BLaER1 treated with 17β-estradiol and CSF1 and Interleukin-3, amounts not matched to agents 10 nM and 100 nM (cell line): ENCODE data around the gene TARBP1.
A peak's percentile ranks its signal among the peaks of the same experiment; 100 is the strongest.

Experiments
- H3K27ac ChIP-seq, 11 experiments: shearing (Covaris generic); formaldehyde crosslinking; 2 replicates each; pipeline ENCODE4 v1.8.1; 2022
- H3K27me3 ChIP-seq, 11 experiments: shearing (Covaris generic); formaldehyde crosslinking; 2 replicates each; pipeline ENCODE4 v1.8.1; 2022
- H3K36me3 ChIP-seq, 11 experiments: shearing (Covaris generic); formaldehyde crosslinking; 2 replicates each; pipeline ENCODE4 v1.8.1; 2022
- H3K4me1 ChIP-seq, 10 experiments: shearing (Covaris generic); formaldehyde crosslinking; 2 replicates each; pipeline ENCODE4 v1.8.1; 2022
- H3K4me2 ChIP-seq, 11 experiments: shearing (Covaris generic); formaldehyde crosslinking; 2 replicates each; pipeline ENCODE4 v1.8.1; 2022
- H3K4me3 ChIP-seq, 10 experiments: shearing (Covaris generic); formaldehyde crosslinking; 2 replicates each; pipeline ENCODE4 v1.8.1; 2022
- H3K9ac ChIP-seq, 11 experiments: shearing (Covaris generic); formaldehyde crosslinking; 2 replicates each; pipeline ENCODE4 v1.8.1; 2022
- H3K9me3 ChIP-seq, 11 experiments: shearing (Covaris generic); formaldehyde crosslinking; replicated peaks in 1 of 11; 2 replicates each; pipeline ENCODE4 v1.8.1; 2022
- H4K20me1 ChIP-seq, 11 experiments: shearing (Covaris generic); formaldehyde crosslinking; 2 replicates each; pipeline ENCODE4 v1.8.1; 2022
- Cebpa-rat ChIP-seq, 11 experiments: shearing (Covaris generic); IDR thresholded peaks; 2 replicates each; pipeline ENCODE4 v1.8.1; 2022

Gene TARBP1

GRCh38 chr1:234478481-234479309 lies at the start of gene TARBP1:
Gene TARBP1, minus strand, starts transcription at chr1:234479179. Its CDS starts 76 bp downstream, at chr1:234479103.
- Histone ChIP-seq H3K27ac (peak within 1 kb of the TSS; percentile 68 to 94 (median 91)), H3K9ac (peak within 1 kb of the TSS; percentile 83 to 96 (median 92)), H3K4me3 (peak within 1 kb of the TSS; percentile 70 to 87 (median 80)), H3K4me1 (peaks cover 40 to 51% (median 48%) of the 10 kb centered on the region in 10 experiments), H3K36me3 (no peaks in the 10 kb centered on the region; a peak in 1 of 22 replicates), H3K9me3 (no peaks in the 10 kb centered on the region), H3K4me2 (peak within 1 kb of the TSS; percentile 85 to 98 (median 93)), H4K20me1 (peaks cover 0 to 19% (median 0%) of the 10 kb centered on the region in 11 experiments; a peak in 6 of 22 replicates), H3K27me3 (no peaks in the 10 kb centered on the region)
- no peak for TF ChIP-seq Cebpa-rat (IDR thresholded peaks at IDR 0.05)

- no peaks in the 10 kb centered on the region for H3K36me3 ChIP-seq
- TF ChIP-seq Cebpa-rat (IDR thresholded peaks at IDR 0.05) = no peak
- H3K9me3 ChIP-seq = peaks cover 0 to 10% (median 0%) of the 10 kb centered on the region in 11 experiments; a peak in 4 of 22 replicates
- peak overlapping the region in 6 of 11 experiments; percentile 8 to 39 (median 24); a peak in 5 of 22 replicates for H3K9ac ChIP-seq
- H4K20me1 ChIP-seq = no peaks in the 10 kb centered on the region
- H3K27ac ChIP-seq = peak overlapping the region; percentile 26 to 68 (median 56); a peak in 20 of 22 replicates
- peaks cover 94 to 98% (median 95%) of the 10 kb centered on the region in 10 experiments for H3K4me1 ChIP-seq
- peak overlapping the region; percentile 67 to 95 (median 86) for H3K4me2 ChIP-seq
- no peaks in the 10 kb centered on the region for H3K27me3 ChIP-seq
- H3K4me3 ChIP-seq = 0 out of 20 replicates have a peak overlapping the region, but pooled peaks of 1 of the 10 experiments have one; percentile 4
Observed at GRCh38 chr1:234528074-234528865, 49.3 kb upstream of the TARBP1 start.

- Histone ChIP-seq H3K9ac (no peak overlapping the region), H3K4me1 (peaks cover 91 to 96% (median 92%) of the 10 kb centered on the region in 10 experiments), H3K27ac (peak overlapping the region in 4 of 11 experiments; percentile 56 to 68 (median 58); a peak in 7 of 22 replicates), H3K4me2 (peak overlapping the region; percentile 14 to 95 (median 86); a peak in 20 of 22 replicates), H4K20me1 (no peaks in the 10 kb centered on the region), H3K36me3 (no peaks in the 10 kb centered on the region), H3K27me3 (no peaks in the 10 kb centered on the region), H3K4me3 (no peak overlapping the region), H3K9me3 (peaks cover 0 to 10% (median 0%) of the 10 kb centered on the region in 11 experiments; a peak in 4 of 22 replicates)
- no peak for TF ChIP-seq Cebpa-rat (IDR thresholded peaks at IDR 0.05)
Observed at GRCh38 chr1:234527346-234527745, 48.4 kb upstream of the TARBP1 start.

GRCh38 chr1:234526922-234527321 lies 47.9 kb upstream of the TARBP1 start:
- 0 out of 22 replicates have a peak overlapping the region, but pooled peaks of 2 of the 11 experiments have one; percentile 68 to 96 for H3K27ac ChIP-seq

GRCh38 chr1:234525099-234525799 lies 46.3 kb upstream of the TARBP1 start:
- Histone ChIP-seq H3K9me3 (peaks cover 0 to 10% (median 0%) of the 10 kb centered on the region in 11 experiments; a peak in 4 of 22 replicates), H3K36me3 (no peaks in the 10 kb centered on the region), H4K20me1 (no peaks in the 10 kb centered on the region), H3K4me2 (peak overlapping the region; percentile 55 to 99 (median 94)), H3K9ac (peak overlapping the region in 9 of 11 experiments; percentile 14 to 96 (median 88); a peak in 14 of 22 replicates), H3K27ac (peak overlapping the region; percentile 95 to 99 (median 98); a peak in 21 of 22 replicates), H3K27me3 (no peaks in the 10 kb centered on the region), H3K4me3 (peak overlapping the region in 1 of 10 experiments; percentile 29; a peak in 3 of 20 replicates), H3K4me1 (peaks cover 93 to 98% (median 95%) of the 10 kb centered on the region in 10 experiments)
- TF ChIP-seq Cebpa-rat (IDR thresholded peaks at IDR 0.05) = peak in 1 of 11 experiments; percentile 41; a peak in 1 of 22 replicates

More at GRCh38 chr1:234526922-234527321, 47.9 kb upstream of the TARBP1 start:
- TF ChIP-seq Cebpa-rat (IDR thresholded peaks at IDR 0.05) = no peak
- no peak overlapping the region for H3K4me3 ChIP-seq
- peak overlapping the region; percentile 14 to 99 (median 90); a peak in 16 of 22 replicates for H3K4me2 ChIP-seq
- no peaks in the 10 kb centered on the region for H3K27me3 ChIP-seq
- no peaks in the 10 kb centered on the region for H3K36me3 ChIP-seq
- no peak overlapping the region for H3K9ac ChIP-seq
- peaks cover 0 to 10% (median 0%) of the 10 kb centered on the region in 11 experiments; a peak in 4 of 22 replicates for H3K9me3 ChIP-seq
- H4K20me1 ChIP-seq = no peaks in the 10 kb centered on the region
- peaks cover 91 to 96% (median 92%) of the 10 kb centered on the region in 10 experiments for H3K4me1 ChIP-seq

- TF ChIP-seq Cebpa-rat (IDR thresholded peaks at IDR 0.05) = no peak
- no peaks in the 10 kb centered on the region for H3K27me3 ChIP-seq
- H4K20me1 ChIP-seq = no peaks in the 10 kb centered on the region
- H3K4me2 ChIP-seq = peak overlapping the region; percentile 76 to 99 (median 93)
- no peaks in the 10 kb centered on the region for H3K36me3 ChIP-seq
- H3K4me3 ChIP-seq = no peak overlapping the region
- H3K9me3 ChIP-seq = peaks cover 0 to 10% (median 0%) of the 10 kb centered on the region in 11 experiments; a peak in 4 of 22 replicates
- peak overlapping the region; percentile 74 to 96 (median 88); a peak in 21 of 22 replicates for H3K9ac ChIP-seq
- peaks cover 93 to 98% (median 95%) of the 10 kb centered on the region in 10 experiments for H3K4me1 ChIP-seq
- peak overlapping the region; percentile 95 to 99 (median 98) for H3K27ac ChIP-seq
Observed at GRCh38 chr1:234521836-234522235, 42.9 kb upstream of the TARBP1 start.

- Histone ChIP-seq H3K36me3 (no peaks in the 10 kb centered on the region), H3K27me3 (no peaks in the 10 kb centered on the region), H3K9me3 (peaks cover 0 to 4% (median 0%) of the 10 kb centered on the region in 11 experiments; a peak in 4 of 22 replicates), H4K20me1 (no peaks in the 10 kb centered on the region), H3K27ac (peak overlapping the region; percentile 95 to 99 (median 98); a peak in 21 of 22 replicates), H3K4me1 (peaks cover 93 to 98% (median 95%) of the 10 kb centered on the region in 10 experiments), H3K4me3 (no peak overlapping the region), H3K9ac (peak overlapping the region; percentile 73 to 96 (median 88); a peak in 21 of 22 replicates), H3K4me2 (peak overlapping the region; percentile 76 to 99 (median 93))
- TF ChIP-seq Cebpa-rat (IDR thresholded peaks at IDR 0.05) = no peak
Observed at GRCh38 chr1:234520908-234521817, 42.2 kb upstream of the TARBP1 start.
